ENCODE data around the gene PPM1A.

GRCh38 chr14:60210703-60211102 lies 38.3 kb upstream of the PPM1A start:
- TF ChIP-seq, protein P1, sequence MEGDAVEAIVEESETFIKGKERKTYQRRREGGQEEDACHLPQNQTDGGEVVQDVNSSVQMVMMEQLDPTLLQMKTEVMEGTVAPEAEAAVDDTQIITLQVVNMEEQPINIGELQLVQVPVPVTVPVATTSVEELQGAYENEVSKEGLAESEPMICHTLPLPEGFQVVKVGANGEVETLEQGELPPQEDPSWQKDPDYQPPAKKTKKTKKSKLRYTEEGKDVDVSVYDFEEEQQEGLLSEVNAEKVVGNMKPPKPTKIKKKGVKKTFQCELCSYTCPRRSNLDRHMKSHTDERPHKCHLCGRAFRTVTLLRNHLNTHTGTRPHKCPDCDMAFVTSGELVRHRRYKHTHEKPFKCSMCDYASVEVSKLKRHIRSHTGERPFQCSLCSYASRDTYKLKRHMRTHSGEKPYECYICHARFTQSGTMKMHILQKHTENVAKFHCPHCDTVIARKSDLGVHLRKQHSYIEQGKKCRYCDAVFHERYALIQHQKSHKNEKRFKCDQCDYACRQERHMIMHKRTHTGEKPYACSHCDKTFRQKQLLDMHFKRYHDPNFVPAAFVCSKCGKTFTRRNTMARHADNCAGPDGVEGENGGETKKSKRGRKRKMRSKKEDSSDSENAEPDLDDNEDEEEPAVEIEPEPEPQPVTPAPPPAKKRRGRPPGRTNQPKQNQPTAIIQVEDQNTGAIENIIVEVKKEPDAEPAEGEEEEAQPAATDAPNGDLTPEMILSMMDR (IDR thresholded peaks at IDR 0.05; ENCODE audit: control extremely low read depth in 1 of 3, insufficient read depth in 1 of 3, low read depth in 1 of 3, low read length in 3 of 3), result no peak
- TF ChIP-seq POLR2A (IDR thresholded peaks at IDR 0.05; ENCODE audit: control extremely low read depth in 1 of 2, low read depth in 2 of 2, low read length in 2 of 2) (no peak), HDAC2 (IDR thresholded peaks at IDR 0.05; ENCODE audit: borderline replicate concordance in 1 of 2, low read depth in 2 of 2, low read length in 2 of 2) (no peak)

Measured in H1 (cell line).